Neural cell (in vitro differentiated cells): ENCODE results near the gene COL23A1.

Experiments
- EP300 ChIP-seq: fragments of 450-650 bp; conservative IDR thresholded peaks from 2 replicates; pipeline ENCODE4 v1.6.1; 2014; ENCODE audit warnings: antibody characterized with exemption, mild to moderate bottlenecking, moderate library complexity; ENCODE audit not compliant: poor library complexity, severe bottlenecking
- EZH2 ChIP-seq: fragments of 200-600, 300-800 bp; shearing (Covaris generic), sonication (generic); IDR thresholded peaks from 2 replicates; pipeline ENCODE4 v1.6.1; 2014; ENCODE audit warnings: antibody characterized with exemption, low read length, borderline replicate concordance, mild to moderate bottlenecking; ENCODE audit not compliant: insufficient read depth, poor library complexity, severe bottlenecking
- MXI1 ChIP-seq: fragments of 450-650 bp; conservative IDR thresholded peaks from 2 replicates; pipeline ENCODE4 v1.6.1; 2014; ENCODE audit warnings: antibody characterized with exemption, mild to moderate bottlenecking; ENCODE audit not compliant: poor library complexity, severe bottlenecking
- POLR2AphosphoS5 ChIP-seq: IDR thresholded peaks from 2 replicates; pipeline ENCODE4 v1.6.1; 2012
- RAD21 ChIP-seq: fragments of 450-650 bp; conservative IDR thresholded peaks from 2 replicates; pipeline ENCODE4 v1.6.1; 2014; ENCODE audit warnings: antibody characterized with exemption, mild to moderate bottlenecking, moderate library complexity
- TAF1 ChIP-seq: IDR thresholded peaks from 2 replicates; pipeline ENCODE4 v1.6.1; 2012; ENCODE audit warnings: low read depth
- TF ChIP-seq, protein P1 (sequence below): fragments of 450-650 bp; IDR thresholded peaks from 2 replicates; pipeline ENCODE4 v1.5.1; 2014; ENCODE audit warnings: antibody characterized with exemption, mild to moderate bottlenecking, moderate library complexity; ENCODE audit not compliant: poor library complexity, severe bottlenecking
- TF ChIP-seq, protein P2 (sequence below): IDR thresholded peaks from 2 replicates; pipeline ENCODE4 v1.6.1; 2012; ENCODE audit warnings: borderline replicate concordance

DNA sequence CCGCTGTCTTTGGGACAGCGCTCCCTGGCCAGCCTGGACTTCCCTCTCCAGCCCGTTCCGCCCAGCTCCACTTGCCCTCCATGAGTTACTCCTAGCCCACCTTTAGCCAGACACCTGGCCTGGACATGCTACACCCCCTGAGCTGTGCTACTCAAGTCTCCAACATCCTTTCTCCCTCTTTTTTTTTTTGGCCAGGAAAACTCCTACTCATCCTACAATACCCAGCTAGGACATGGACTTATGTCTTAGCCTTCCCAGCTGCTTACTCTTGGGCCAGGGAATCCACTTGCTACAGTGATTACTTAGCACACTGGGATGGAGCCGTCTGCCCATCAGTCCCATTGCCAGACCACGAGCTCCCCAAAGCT, 264.9 kb downstream of the COL23A1 start:
- TF ChIP-seq, protein P1, sequence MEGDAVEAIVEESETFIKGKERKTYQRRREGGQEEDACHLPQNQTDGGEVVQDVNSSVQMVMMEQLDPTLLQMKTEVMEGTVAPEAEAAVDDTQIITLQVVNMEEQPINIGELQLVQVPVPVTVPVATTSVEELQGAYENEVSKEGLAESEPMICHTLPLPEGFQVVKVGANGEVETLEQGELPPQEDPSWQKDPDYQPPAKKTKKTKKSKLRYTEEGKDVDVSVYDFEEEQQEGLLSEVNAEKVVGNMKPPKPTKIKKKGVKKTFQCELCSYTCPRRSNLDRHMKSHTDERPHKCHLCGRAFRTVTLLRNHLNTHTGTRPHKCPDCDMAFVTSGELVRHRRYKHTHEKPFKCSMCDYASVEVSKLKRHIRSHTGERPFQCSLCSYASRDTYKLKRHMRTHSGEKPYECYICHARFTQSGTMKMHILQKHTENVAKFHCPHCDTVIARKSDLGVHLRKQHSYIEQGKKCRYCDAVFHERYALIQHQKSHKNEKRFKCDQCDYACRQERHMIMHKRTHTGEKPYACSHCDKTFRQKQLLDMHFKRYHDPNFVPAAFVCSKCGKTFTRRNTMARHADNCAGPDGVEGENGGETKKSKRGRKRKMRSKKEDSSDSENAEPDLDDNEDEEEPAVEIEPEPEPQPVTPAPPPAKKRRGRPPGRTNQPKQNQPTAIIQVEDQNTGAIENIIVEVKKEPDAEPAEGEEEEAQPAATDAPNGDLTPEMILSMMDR, result no peak
- TF ChIP-seq EP300 (no peak), EZH2 (no peak), MXI1 (no peak), RAD21 (no peak), TAF1 (no peak), POLR2AphosphoS5 (no peak)
- TF ChIP-seq, protein P2, sequence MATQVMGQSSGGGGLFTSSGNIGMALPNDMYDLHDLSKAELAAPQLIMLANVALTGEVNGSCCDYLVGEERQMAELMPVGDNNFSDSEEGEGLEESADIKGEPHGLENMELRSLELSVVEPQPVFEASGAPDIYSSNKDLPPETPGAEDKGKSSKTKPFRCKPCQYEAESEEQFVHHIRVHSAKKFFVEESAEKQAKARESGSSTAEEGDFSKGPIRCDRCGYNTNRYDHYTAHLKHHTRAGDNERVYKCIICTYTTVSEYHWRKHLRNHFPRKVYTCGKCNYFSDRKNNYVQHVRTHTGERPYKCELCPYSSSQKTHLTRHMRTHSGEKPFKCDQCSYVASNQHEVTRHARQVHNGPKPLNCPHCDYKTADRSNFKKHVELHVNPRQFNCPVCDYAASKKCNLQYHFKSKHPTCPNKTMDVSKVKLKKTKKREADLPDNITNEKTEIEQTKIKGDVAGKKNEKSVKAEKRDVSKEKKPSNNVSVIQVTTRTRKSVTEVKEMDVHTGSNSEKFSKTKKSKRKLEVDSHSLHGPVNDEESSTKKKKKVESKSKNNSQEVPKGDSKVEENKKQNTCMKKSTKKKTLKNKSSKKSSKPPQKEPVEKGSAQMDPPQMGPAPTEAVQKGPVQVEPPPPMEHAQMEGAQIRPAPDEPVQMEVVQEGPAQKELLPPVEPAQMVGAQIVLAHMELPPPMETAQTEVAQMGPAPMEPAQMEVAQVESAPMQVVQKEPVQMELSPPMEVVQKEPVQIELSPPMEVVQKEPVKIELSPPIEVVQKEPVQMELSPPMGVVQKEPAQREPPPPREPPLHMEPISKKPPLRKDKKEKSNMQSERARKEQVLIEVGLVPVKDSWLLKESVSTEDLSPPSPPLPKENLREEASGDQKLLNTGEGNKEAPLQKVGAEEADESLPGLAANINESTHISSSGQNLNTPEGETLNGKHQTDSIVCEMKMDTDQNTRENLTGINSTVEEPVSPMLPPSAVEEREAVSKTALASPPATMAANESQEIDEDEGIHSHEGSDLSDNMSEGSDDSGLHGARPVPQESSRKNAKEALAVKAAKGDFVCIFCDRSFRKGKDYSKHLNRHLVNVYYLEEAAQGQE, result no peak
